Tibial artery (tissue), 4 donors: Measurements from ENCODE around the gene PTCH2.

Source experiments
- DNase-seq, 2 donors: peaks; one replicate each; pipeline ENCODE4 v3.0.0-alpha.2; 2019
- H3K27ac ChIP-seq, 2 donors: fragments of 200-600 bp; sonication (generic) in 1 of 2; 1 replicate in 1 of 2; 2 replicates in 1 of 2; pipeline ENCODE4 v1.5.1; 2018 to 2019; ENCODE audit warnings: mild to moderate bottlenecking in 1 of 2
- H3K27me3 ChIP-seq, 2 donors: fragments of 200-600 bp; sonication (generic) in 1 of 2; one replicate each; pipeline versions ENCODE4 v1.5.1 to v1.6.0; 2016 to 2019
- H3K36me3 ChIP-seq, 3 donors: fragments of 200-600 bp; sonication (generic) in 2 of 3; one replicate each; pipeline ENCODE4 v1.5.1; 2016 to 2019; ENCODE audit warnings: mild to moderate bottlenecking in 2 of 3
- H3K4me1 ChIP-seq, 4 donors: fragments of 200-600 bp; sonication (generic) in 2 of 4; 1 replicate in 3 of 4; 2 replicates in 1 of 4; pipeline ENCODE4 v1.5.1; 2016 to 2019
- H3K4me3 ChIP-seq, 2 donors: fragments of 200-600 bp; sonication (generic) in 1 of 2; 1 replicate in 1 of 2; 2 replicates in 1 of 2; pipeline ENCODE4 v1.5.1; 2018 to 2019; ENCODE audit warnings: mild to moderate bottlenecking in 2 of 2
- H3K9me3 ChIP-seq, 3 donors: fragments of 200-600 bp; sonication (generic) in 1 of 3; one replicate each; pipeline ENCODE4 v1.5.1; 2016 to 2019
- CTCF ChIP-seq, 2 experiments: fragments of 200-600 bp in 1 of 2; fragments of 450-650 bp in 1 of 2; IDR thresholded peaks; one replicate each; pipeline ENCODE4 v1.5.1; 2017 to 2019; ENCODE audit warnings: antibody characterized with exemption in 2 of 2, mild to moderate bottlenecking in 1 of 2, moderate library complexity in 1 of 2
- intact Hi-C: fragments of 100-400 bp; cut with DNase I; formaldehyde crosslinking; loops from one replicate; pipeline ENCODE4 v1.15.0; 2023; ENCODE audit warnings: low total_unique reads

Gene PTCH2

GRCh38 chr1:44821240-44821715, 21.8 kb downstream of the PTCH2 start:
- Histone ChIP-seq H3K4me1 (peaks cover 0 to 27% (median 18%) of the 10 kb centered on the region in 4 donors), H3K9me3 (no peaks in the 10 kb centered on the region), H3K27me3 (no peaks in the 10 kb centered on the region), H3K4me3 (no peak overlapping the region), H3K36me3 (peaks cover 0 to 3% (median 0%) of the 10 kb centered on the region in 3 donors), H3K27ac (peak overlapping the region; percentile 98 to 99)
- intact Hi-C loops, result no loop called here
- peak; percentile 20 to 64 for DNase-seq
- no peak for TF ChIP-seq CTCF (IDR thresholded peaks at IDR 0.05)

GRCh38 chr1:44820328-44821239, 22.5 kb downstream of the PTCH2 start:
- H3K27ac ChIP-seq, result peak overlapping the region; percentile 98 to 99
- TF ChIP-seq CTCF (IDR thresholded peaks at IDR 0.05), result peak in 1 of 2 experiments; percentile 12
- peak overlapping the region; percentile 57 to 76 for H3K4me3 ChIP-seq
- H3K9me3 ChIP-seq, result no peaks in the 10 kb centered on the region
- peak in 1 of 2 donors; percentile 23 for DNase-seq
- no peaks in the 10 kb centered on the region for H3K27me3 ChIP-seq
- peaks cover 0 to 27% (median 18%) of the 10 kb centered on the region in 4 donors for H3K4me1 ChIP-seq
- peaks cover 0 to 4% (median 0%) of the 10 kb centered on the region in 3 donors for H3K36me3 ChIP-seq
- intact Hi-C loops, result no loop called here

GRCh38 chr1:44819608-44820327, 23.3 kb downstream of the PTCH2 start:
- Histone ChIP-seq H3K4me3 (peak overlapping the region; percentile 57 to 76), H3K27ac (peak overlapping the region; percentile 98 to 99), H3K4me1 (peaks cover 0 to 27% (median 18%) of the 10 kb centered on the region in 4 donors), H3K9me3 (no peaks in the 10 kb centered on the region), H3K27me3 (no peaks in the 10 kb centered on the region), H3K36me3 (peaks cover 0 to 12% (median 0%) of the 10 kb centered on the region in 3 donors)
- intact Hi-C loops, result no loop called here
- TF ChIP-seq CTCF (IDR thresholded peaks at IDR 0.05), result peak in 1 of 2 experiments; percentile 8
- peak; percentile 88 to 91 for DNase-seq

GRCh38 chr1:44819196-44819607, 23.9 kb downstream of the PTCH2 start:
- Histone ChIP-seq H3K36me3 (peaks cover 0 to 14% (median 0%) of the 10 kb centered on the region in 3 donors), H3K4me1 (peaks cover 0 to 30% (median 21%) of the 10 kb centered on the region in 4 donors), H3K27ac (peak overlapping the region; percentile 98 to 99), H3K9me3 (no peaks in the 10 kb centered on the region), H3K4me3 (peak overlapping the region; percentile 57 to 76), H3K27me3 (no peaks in the 10 kb centered on the region)
- DNase-seq, result peak in 1 of 2 donors; percentile 21
- no peak for TF ChIP-seq CTCF (IDR thresholded peaks at IDR 0.05)
- intact Hi-C loops, result no loop called here

GRCh38 chr1:44817771-44818495, 25.1 kb downstream of the PTCH2 start:
- no peak for TF ChIP-seq CTCF (IDR thresholded peaks at IDR 0.05)
- peaks cover 0 to 14% (median 0%) of the 10 kb centered on the region in 3 donors for H3K36me3 ChIP-seq
- no peaks in the 10 kb centered on the region for H3K27me3 ChIP-seq
- H3K4me1 ChIP-seq, result peaks cover 0 to 39% (median 27%) of the 10 kb centered on the region in 4 donors
- no peak overlapping the region for H3K4me3 ChIP-seq
- no peaks in the 10 kb centered on the region for H3K9me3 ChIP-seq
- H3K27ac ChIP-seq, result peak overlapping the region; percentile 98 to 99
- intact Hi-C loops, result no loop called here
- peak; percentile 16 to 23 for DNase-seq
